H9 (cell line): Measurements from ENCODE around the gene LRRC73. TPM values are rescaled to one million over a fixed set of nuclear protein-coding genes. Genes with fewer than 3 reads are reported as not detected.
A peak's percentile ranks its signal among the peaks of the same experiment; 100 is the strongest.

Experiments
- DNase-seq: peaks from one replicate; pipeline ENCODE4 v3.0.0-alpha.2; 2017
- H2AFZ ChIP-seq: one replicate; pipeline ENCODE4 v1.6.1; 2013; ENCODE audit warnings: mild to moderate bottlenecking, low read length, control low read depth, moderate library complexity
- H2AK5ac ChIP-seq: 2 replicates; pipeline ENCODE4 v1.6.1; 2013; ENCODE audit warnings: low read length, control low read depth, mixed read lengths; ENCODE audit not compliant: insufficient read length
- H2BK120ac ChIP-seq: one replicate; pipeline ENCODE4 v1.6.1; 2013; ENCODE audit warnings: low read depth, mild to moderate bottlenecking, low read length, control low read depth, inconsistent platforms; ENCODE audit not compliant: poor library complexity, severe bottlenecking
- H2BK12ac ChIP-seq: 2 replicates; pipeline ENCODE4 v1.6.1; 2013; ENCODE audit warnings: low read length, control low read depth, mixed read lengths, low read depth; ENCODE audit not compliant: insufficient read length
- H2BK15ac ChIP-seq: 2 replicates; pipeline ENCODE4 v1.6.1; 2013; ENCODE audit warnings: low read depth, low read length, control low read depth
- H2BK20ac ChIP-seq: one replicate; pipeline ENCODE4 v1.6.1; 2013; ENCODE audit warnings: low read depth, mild to moderate bottlenecking, low read length, control low read depth, inconsistent platforms; ENCODE audit not compliant: poor library complexity, severe bottlenecking
- H2BK5ac ChIP-seq: 2 replicates; pipeline ENCODE4 v1.6.1; 2013; ENCODE audit warnings: low read length, control low read depth, mixed read lengths; ENCODE audit not compliant: insufficient read length
- H3K14ac ChIP-seq: 2 replicates; pipeline ENCODE4 v1.6.1; 2013; ENCODE audit warnings: low read length, control low read depth; ENCODE audit not compliant: insufficient read depth
- H3K18ac ChIP-seq: 2 replicates; pipeline ENCODE4 v1.6.1; 2013; ENCODE audit warnings: low read depth, mild to moderate bottlenecking, mixed read lengths, low read length, control low read depth; ENCODE audit not compliant: insufficient read length
- H3K23ac ChIP-seq: 2 replicates; pipeline ENCODE4 v1.6.1; 2013; ENCODE audit warnings: low read length, control low read depth, mixed read lengths, low read depth; ENCODE audit not compliant: insufficient read length
- H3K23me2 ChIP-seq: 2 replicates; pipeline ENCODE4 v1.6.1; 2013; ENCODE audit warnings: low read depth, mild to moderate bottlenecking, mixed read lengths, low read length, control low read depth; ENCODE audit not compliant: insufficient read length, poor library complexity, severe bottlenecking
- H3K27ac ChIP-seq: 2 replicates; pipeline ENCODE4 v1.5.1; 2013; ENCODE audit warnings: low read length, control low read depth, mixed read lengths, low read depth; ENCODE audit not compliant: insufficient read length
- H3K27me3 ChIP-seq: 2 replicates; pipeline ENCODE4 v1.6.1; 2013; ENCODE audit warnings: low read length, control low read depth, inconsistent platforms; ENCODE audit not compliant: insufficient read depth
- H3K4ac ChIP-seq: 2 replicates; pipeline ENCODE4 v1.6.1; 2013; ENCODE audit warnings: low read depth, mild to moderate bottlenecking, control low read depth, inconsistent platforms, low read length, moderate library complexity
- H3K4me1 ChIP-seq: 2 replicates; pipeline ENCODE4 v1.6.1; 2013; ENCODE audit warnings: low read length, control low read depth, inconsistent platforms; ENCODE audit not compliant: insufficient read depth
- H3K4me2 ChIP-seq: 2 replicates; pipeline ENCODE4 v1.6.1; 2013; ENCODE audit warnings: low read length, control low read depth, mixed read lengths; ENCODE audit not compliant: insufficient read length, insufficient read depth
- H3K56ac ChIP-seq: 2 replicates; pipeline ENCODE4 v1.6.1; 2013; ENCODE audit warnings: low read depth, mild to moderate bottlenecking, mixed read lengths, low read length, control low read depth; ENCODE audit not compliant: insufficient read length
- H3K79me1 ChIP-seq: 2 replicates; pipeline ENCODE4 v1.6.1; 2013; ENCODE audit warnings: low read depth, mild to moderate bottlenecking, moderate library complexity, low read length, control low read depth, inconsistent platforms; ENCODE audit not compliant: insufficient read depth, poor library complexity, severe bottlenecking
- H3K79me2 ChIP-seq: 2 replicates; pipeline ENCODE4 v1.6.1; 2013; ENCODE audit warnings: low read length, control low read depth, inconsistent platforms; ENCODE audit not compliant: insufficient read depth
- H3K9ac ChIP-seq: 2 replicates; pipeline ENCODE4 v1.6.1; 2013; ENCODE audit warnings: low read length, control low read depth, mixed read lengths; ENCODE audit not compliant: insufficient read length; ENCODE audit errors: extremely low read depth
- H3K9me3 ChIP-seq: one replicate; pipeline ENCODE4 v1.6.1; 2013; ENCODE audit warnings: low read depth, low read length, inconsistent platforms; ENCODE audit not compliant: control insufficient read depth
- H3T11ph ChIP-seq: one replicate; pipeline ENCODE4 v1.6.1; 2013; ENCODE audit warnings: mild to moderate bottlenecking, low read length, control low read depth, inconsistent platforms
- H4K20me1 ChIP-seq: one replicate; pipeline ENCODE4 v1.6.1; 2013; ENCODE audit not compliant: control insufficient read depth, insufficient read length, insufficient read depth
- H4K5ac ChIP-seq: 2 replicates; pipeline ENCODE4 v1.6.1; 2013; ENCODE audit warnings: low read depth, mild to moderate bottlenecking, mixed read lengths, low read length, control low read depth; ENCODE audit not compliant: insufficient read length
- H4K8ac ChIP-seq: replicated peaks from 2 replicates; pipeline ENCODE4 v1.6.1; 2013; ENCODE audit warnings: low read length, control low read depth, mixed read lengths, low read depth; ENCODE audit not compliant: insufficient read length
- H4K91ac ChIP-seq: 2 replicates; pipeline ENCODE4 v1.6.1; 2013; ENCODE audit warnings: low read depth, mild to moderate bottlenecking, moderate library complexity, mixed read lengths, low read length, control low read depth; ENCODE audit not compliant: insufficient read length
- H3K27ac Mint-ChIP-seq, 3 experiments: 2 replicates in 2 of 3; 3 replicates in 1 of 3; pipeline ENCODE4 v1.8.0; 2020 to 2021; ENCODE audit warnings: mixed read lengths in 3 of 3, mild to moderate bottlenecking in 1 of 3, moderate library complexity in 1 of 3
- H3K27me3 Mint-ChIP-seq: 2 replicates; pipeline ENCODE4 v1.8.0; 2021; ENCODE audit warnings: low read depth, mild to moderate bottlenecking, moderate library complexity, mixed read lengths
- H3K36me3 Mint-ChIP-seq, 3 experiments: 2 replicates in 2 of 3; 3 replicates in 1 of 3; pipeline ENCODE4 v1.8.0; 2020 to 2021; ENCODE audit warnings: low read depth in 3 of 3, mixed read lengths in 3 of 3; ENCODE audit not compliant: insufficient read depth in 1 of 3
- H3K4me1 Mint-ChIP-seq, 2 experiments: 2 replicates each; pipeline ENCODE4 v1.8.0; 2020; ENCODE audit warnings: mixed read lengths in 2 of 2
- H3K4me3 Mint-ChIP-seq, 2 experiments: 2 replicates in 1 of 2; 3 replicates in 1 of 2; pipeline ENCODE4 v1.8.0; 2020 to 2021; ENCODE audit warnings: mild to moderate bottlenecking in 2 of 2, mixed read lengths in 2 of 2, moderate library complexity in 1 of 2
- H3K9me3 Mint-ChIP-seq, 2 experiments: 2 replicates in 1 of 2; 3 replicates in 1 of 2; pipeline ENCODE4 v1.8.0; 2020; ENCODE audit warnings: mild to moderate bottlenecking in 2 of 2, mixed read lengths in 2 of 2, moderate library complexity in 1 of 2
- WGBS: extraction: QIAGEN DNeasy Blood & Tissue Kit; methylation state at CpG from one replicate; pipeline ENCODE4 v1.1.7; 2013; ENCODE audit warnings: missing lambda C conversion rate, low lambda C conversion rate, mixed read lengths; ENCODE audit not compliant: insufficient read length; ENCODE audit errors: extremely low coverage; 5-methylcytosine and 5-hydroxymethylcytosine counted together
- total RNA-seq: library from RNA; stranded (reverse); gene quantifications from 2 replicates; pipeline ENCODE4 v1.2.1, GENCODE V29; 2021
- TF ChIP-seq, protein P1 (sequence below): fragments of 200-600 bp; sonication (generic); conservative IDR thresholded peaks from 3 replicates; pipeline ENCODE4 v1.8.0; 2021; ENCODE audit warnings: antibody characterized with exemption, mild to moderate bottlenecking

The LRRC73 gene
- total RNA-seq, 1 experiment from 2014 or later, result 0.55 TPM

DNA sequence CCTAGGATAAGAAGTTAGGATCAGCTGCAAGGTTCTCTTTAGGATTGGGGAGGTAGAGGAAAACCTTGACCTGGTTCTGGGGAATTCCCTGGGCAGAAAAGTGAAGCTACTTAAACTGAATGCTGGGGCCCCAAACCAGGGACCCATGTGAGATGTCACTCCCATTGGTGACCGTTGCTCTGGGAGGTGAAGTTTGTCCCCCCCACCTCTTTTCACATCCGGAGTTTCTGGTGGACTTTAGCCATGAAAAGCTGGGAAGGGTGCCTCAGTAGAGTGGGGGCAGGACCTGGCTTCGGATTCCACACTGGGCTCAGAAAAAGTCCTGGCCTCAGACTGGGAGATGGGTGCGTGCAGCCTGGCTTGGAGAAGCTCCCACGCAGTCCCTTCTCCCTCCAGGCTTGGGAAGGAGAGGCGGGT lies 19.6 kb downstream of the LRRC73 start:
- no peak overlapping the region for H2BK15ac ChIP-seq
- no peak overlapping the region for H4K5ac ChIP-seq
- no peak overlapping the region for H3K18ac ChIP-seq
- H2BK20ac ChIP-seq, result no peak overlapping the region
- no CpG with 5 or more reads among the region's 6 CpGs for WGBS
- no peak overlapping the region for H2BK12ac ChIP-seq
- no peak overlapping the region for H3K27ac ChIP-seq
- H3T11ph ChIP-seq, result no peak overlapping the region
- H3K27me3 Mint-ChIP-seq, result no peaks in the 10 kb centered on the region
- H3K27ac Mint-ChIP-seq, result peak overlapping the region in 1 of 3 experiments; percentile 83; a peak in 1 of 7 replicates
- peaks cover 6% of the 10 kb centered on the region; the same call in 1 of the 2 replicates for H3K4me1 ChIP-seq
- H3K9me3 Mint-ChIP-seq, result no peaks in the 10 kb centered on the region
- no peak overlapping the region for H3K4me2 ChIP-seq
- H2BK120ac ChIP-seq, result no peak overlapping the region
- TF ChIP-seq, protein P1, sequence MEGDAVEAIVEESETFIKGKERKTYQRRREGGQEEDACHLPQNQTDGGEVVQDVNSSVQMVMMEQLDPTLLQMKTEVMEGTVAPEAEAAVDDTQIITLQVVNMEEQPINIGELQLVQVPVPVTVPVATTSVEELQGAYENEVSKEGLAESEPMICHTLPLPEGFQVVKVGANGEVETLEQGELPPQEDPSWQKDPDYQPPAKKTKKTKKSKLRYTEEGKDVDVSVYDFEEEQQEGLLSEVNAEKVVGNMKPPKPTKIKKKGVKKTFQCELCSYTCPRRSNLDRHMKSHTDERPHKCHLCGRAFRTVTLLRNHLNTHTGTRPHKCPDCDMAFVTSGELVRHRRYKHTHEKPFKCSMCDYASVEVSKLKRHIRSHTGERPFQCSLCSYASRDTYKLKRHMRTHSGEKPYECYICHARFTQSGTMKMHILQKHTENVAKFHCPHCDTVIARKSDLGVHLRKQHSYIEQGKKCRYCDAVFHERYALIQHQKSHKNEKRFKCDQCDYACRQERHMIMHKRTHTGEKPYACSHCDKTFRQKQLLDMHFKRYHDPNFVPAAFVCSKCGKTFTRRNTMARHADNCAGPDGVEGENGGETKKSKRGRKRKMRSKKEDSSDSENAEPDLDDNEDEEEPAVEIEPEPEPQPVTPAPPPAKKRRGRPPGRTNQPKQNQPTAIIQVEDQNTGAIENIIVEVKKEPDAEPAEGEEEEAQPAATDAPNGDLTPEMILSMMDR, result no peak
- H3K56ac ChIP-seq, result no peak overlapping the region
- no peak overlapping the region for H2AFZ ChIP-seq
- H4K8ac ChIP-seq, result no peak overlapping the region
- no peak overlapping the region for H3K14ac ChIP-seq
- no peak overlapping the region for H4K91ac ChIP-seq
- no peak overlapping the region for H3K4me3 Mint-ChIP-seq
- H3K79me2 ChIP-seq, result peaks cover 2% of the 10 kb centered on the region; the same call in 1 of the 2 replicates
- no peak overlapping the region for H3K9ac ChIP-seq
- H3K27me3 ChIP-seq, result no peaks in the 10 kb centered on the region
- no peak overlapping the region for H3K4ac ChIP-seq
- peaks cover 16% of the 10 kb centered on the region for H3K79me1 ChIP-seq
- no peak overlapping the region for H2AK5ac ChIP-seq
- H3K23ac ChIP-seq, result no peak overlapping the region
- H3K4me1 Mint-ChIP-seq, result peaks cover 24 to 27% of the 10 kb centered on the region in 2 experiments
- no peak for DNase-seq
- no peak overlapping the region for H2BK5ac ChIP-seq
- H3K36me3 Mint-ChIP-seq, result peaks cover 0 to 4% (median 0%) of the 10 kb centered on the region in 3 experiments; a peak in 3 of 7 replicates
- no peaks in the 10 kb centered on the region for H3K23me2 ChIP-seq
- no peaks in the 10 kb centered on the region for H4K20me1 ChIP-seq
- H3K9me3 ChIP-seq, result no peaks in the 10 kb centered on the region
